Mucosa of gallbladder (tissue), 1 donor: Measurements from ENCODE around the gene MPP1. TPM values are rescaled to one million over a fixed set of nuclear protein-coding genes. Genes with fewer than 3 reads are reported as not detected.

Experiments used
- DNase-seq: peaks from one replicate; pipeline ENCODE4 v3.0.0-alpha.2; 2020; ENCODE audit warnings: low spot score
- total RNA-seq: library from RNA; stranded (reverse); gene quantifications from one replicate; pipeline ENCODE4 v1.2.1, GENCODE V29; 2021
- donor health status: DM: no; HTN: no; CAD: no.

Gene MPP1
- total RNA-seq, 1 donor from 2014 or later, result 48.5 TPM

GRCh38 chrX:154812341-154813101 lies 7.2 kb upstream of the MPP1 start:
- no peak for DNase-seq

- DNase-seq, result no peak
Measured at GRCh38 chrX:154809939-154810665, 4.8 kb upstream of the MPP1 start.

- DNase-seq, result no peak
Measured at GRCh38 chrX:154806837-154807501, 1.7 kb upstream of the MPP1 start.

- DNase-seq, result no peak
Measured at GRCh38 chrX:154805696-154806091, 409 bp upstream of the MPP1 start.

GRCh38 chrX:154804261-154804956 lies 876 bp downstream of the MPP1 start:
- no peak for DNase-seq

GRCh38 chrX:154802947-154803346 lies 2.3 kb downstream of the MPP1 start:
- DNase-seq, result no peak

GRCh38 chrX:154800478-154801210 lies 4.6 kb downstream of the MPP1 start:
- DNase-seq, result no peak

- peak; percentile 75 for DNase-seq
Measured at GRCh38 chrX:154799556-154800348, 5.5 kb downstream of the MPP1 start.

- no peak for DNase-seq
Measured at GRCh38 chrX:154797006-154797405, 8.3 kb downstream of the MPP1 start.

- DNase-seq, result no peak
Measured at GRCh38 chrX:154795016-154795415, 10.3 kb downstream of the MPP1 start.

- no peak for DNase-seq
Measured at GRCh38 chrX:154793084-154793795, 12.0 kb downstream of the MPP1 start.

- no peak for DNase-seq
Measured at GRCh38 chrX:154791939-154792338, 13.3 kb downstream of the MPP1 start.

- peak; percentile 32 for DNase-seq
Measured at GRCh38 chrX:154791467-154791866, 13.8 kb downstream of the MPP1 start.

- no peak for DNase-seq
Measured at GRCh38 chrX:154785716-154786115, 19.6 kb downstream of the MPP1 start.

- no peak for DNase-seq
Measured at GRCh38 chrX:154784149-154784995, 20.9 kb downstream of the MPP1 start.

- no peak for DNase-seq
Measured at GRCh38 chrX:154780968-154781367, 24.3 kb downstream of the MPP1 start.

GRCh38 chrX:154779261-154779660 lies 26.0 kb downstream of the MPP1 start:
- no peak for DNase-seq

GRCh38 chrX:154776753-154777152 lies 28.5 kb downstream of the MPP1 start:
- no peak for DNase-seq
